ENCODE data around the gene SLC44A5.
"Not testable (repeated sequence)": the region's sequence is repeated elsewhere in the genome, so short reads cannot be mapped to it uniquely, and the experiment has no call there.

The SLC44A5 gene

GRCh38 chr1:75611014-75611413 lies at the start of gene SLC44A5:
TSS of gene SLC44A5 (minus strand) at chr1:75611114. CDS start at chr1:75541447, 69,667 bp downstream.
- DNase-seq = no peak

DNA sequence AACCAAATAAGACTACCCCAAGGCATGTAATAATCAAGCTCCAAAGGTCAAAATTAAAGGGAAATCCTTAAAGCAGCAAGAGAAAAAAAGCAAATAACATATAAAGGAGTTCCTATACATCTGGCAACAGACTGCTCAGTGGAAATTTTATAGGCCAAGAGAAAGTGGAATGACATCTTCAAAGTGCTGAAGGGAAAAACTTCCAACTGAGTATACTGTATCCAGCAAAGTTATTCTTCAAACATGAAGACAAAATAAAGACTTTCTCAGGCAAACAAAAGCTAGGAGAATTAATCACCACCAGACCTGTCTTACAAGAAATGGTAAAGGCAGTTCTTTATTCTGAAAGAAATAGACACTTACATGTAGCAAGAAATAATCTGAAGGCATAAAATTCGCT lies 45.0 kb upstream of the SLC44A5 start:
- no peak for DNase-seq

DNA sequence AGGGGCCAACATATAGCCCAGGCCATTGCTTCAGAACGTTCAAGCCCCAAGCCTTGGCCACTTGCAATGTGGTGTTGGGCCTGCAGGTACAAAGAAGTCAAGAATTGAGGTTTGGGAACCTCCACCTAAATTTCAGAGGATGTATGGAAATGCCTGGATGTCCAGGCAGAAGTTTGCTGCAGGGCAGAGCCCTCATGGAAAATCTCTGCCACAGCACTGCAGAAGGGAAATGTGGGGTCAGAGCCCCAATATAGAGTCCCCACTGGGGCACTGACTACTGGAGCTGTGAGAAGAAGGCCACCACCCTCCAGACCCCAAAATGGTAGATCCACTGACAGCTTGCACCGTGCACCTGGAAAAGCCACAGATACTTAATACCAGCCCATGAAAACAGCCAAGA lies 36.3 kb upstream of the SLC44A5 start:
- not testable (repeated sequence) for DNase-seq

GRCh38 chr1:75645153-75645552 lies 34.2 kb upstream of the SLC44A5 start:
- DNase-seq = not testable (repeated sequence)

GRCh38 chr1:75643460-75643859 lies 32.5 kb upstream of the SLC44A5 start:
- no peak for DNase-seq

GRCh38 chr1:75641325-75641724 lies 30.4 kb upstream of the SLC44A5 start:
- DNase-seq = no peak

DNA sequence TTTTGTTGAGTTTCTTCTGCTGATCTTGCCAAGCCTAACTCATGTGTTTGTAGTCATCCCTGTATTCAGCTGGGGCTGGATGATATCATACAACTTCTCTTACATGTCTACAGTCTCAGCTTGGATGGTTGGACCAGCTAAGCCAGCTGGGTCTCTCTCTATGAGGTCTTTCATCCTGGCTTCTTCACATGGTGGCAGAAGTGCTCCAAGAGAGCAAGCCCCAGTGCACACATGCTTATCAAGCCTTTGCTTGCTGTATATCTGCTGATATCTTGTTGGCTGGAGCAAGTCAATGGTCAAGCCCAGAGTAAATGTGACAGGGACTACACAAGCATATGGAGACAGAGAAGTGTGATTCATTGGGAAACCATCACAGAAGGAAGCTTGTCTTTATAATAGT lies 29.2 kb upstream of the SLC44A5 start:
- DNase-seq = no peak

DNA sequence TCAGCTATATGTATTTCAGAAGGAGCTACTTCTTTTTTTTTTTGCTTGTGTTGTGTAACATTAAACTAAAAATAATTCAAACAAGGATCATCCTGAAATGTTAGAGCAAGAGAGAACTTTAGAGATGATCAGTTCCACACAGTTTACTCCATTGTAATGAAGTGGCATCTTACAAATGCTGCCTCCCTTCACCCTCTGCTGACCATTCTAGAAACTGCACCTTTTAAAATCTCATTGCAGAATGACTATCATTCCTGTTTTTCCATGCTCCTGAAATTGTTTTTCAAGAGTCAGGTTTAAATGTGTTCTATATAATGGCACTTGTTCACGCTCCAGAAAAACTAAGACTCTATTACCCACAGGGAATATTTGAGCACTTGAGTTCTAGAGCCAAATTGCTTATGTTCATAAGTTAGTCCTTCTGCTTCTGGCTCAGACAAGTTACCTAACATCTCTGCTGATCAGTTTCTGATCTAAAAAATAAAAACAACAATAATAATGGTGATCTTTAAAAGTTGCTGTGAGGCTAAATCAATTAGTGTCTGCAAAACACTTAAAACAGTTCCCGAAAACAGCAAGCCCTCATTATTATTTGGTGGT lies 21.5 kb upstream of the SLC44A5 start:
- DNase-seq = no peak

DNA sequence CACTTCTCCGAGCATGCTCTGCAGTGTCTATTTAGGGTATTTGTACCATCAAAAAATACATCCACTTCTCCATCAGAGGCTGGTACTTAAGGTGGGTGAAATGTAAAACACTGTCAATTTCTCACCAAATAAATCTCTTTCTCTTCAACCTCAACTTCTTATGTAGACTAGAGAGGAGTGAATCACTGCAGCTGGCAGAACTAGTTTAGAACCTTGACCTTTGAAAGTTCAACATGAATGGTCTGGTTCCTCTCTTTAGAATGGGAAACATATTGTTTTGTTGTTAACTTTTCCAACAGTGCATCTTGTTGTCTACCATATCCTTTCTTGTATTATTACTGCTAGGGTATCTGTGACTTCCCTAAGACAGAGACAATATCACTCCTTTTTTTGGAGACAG lies 20.1 kb upstream of the SLC44A5 start:
- DNase-seq = no peak

- DNase-seq = no peak
Observed at GRCh38 chr1:75630004-75630594, 19.2 kb upstream of the SLC44A5 start.

GRCh38 chr1:75625795-75626194 lies 14.9 kb upstream of the SLC44A5 start:
- DNase-seq = no peak

GRCh38 chr1:75618382-75618781 lies 7.5 kb upstream of the SLC44A5 start:
- DNase-seq = no peak

- DNase-seq = no peak
Observed at GRCh38 chr1:75616436-75617433, 5.8 kb upstream of the SLC44A5 start.

GRCh38 chr1:75615613-75616435 lies 4.9 kb upstream of the SLC44A5 start:
- DNase-seq = no peak

DNA sequence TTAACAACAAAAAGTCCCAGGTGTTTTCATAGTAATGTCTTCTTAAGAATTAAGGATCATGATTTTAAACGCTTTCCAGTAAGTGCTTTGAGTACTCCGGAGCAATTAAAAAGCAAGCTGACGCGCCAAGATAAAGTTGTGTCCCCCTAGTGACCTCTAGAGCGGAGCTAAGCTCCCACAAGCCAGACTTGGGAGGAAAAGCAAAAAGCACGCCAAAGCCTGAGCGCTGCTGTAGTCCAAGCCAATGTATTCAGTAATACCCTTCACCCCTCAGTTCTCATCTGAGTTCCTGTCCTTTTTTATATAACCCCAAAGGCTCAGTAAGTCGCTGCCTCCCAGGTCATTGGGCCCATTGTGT lies 3.5 kb upstream of the SLC44A5 start:
- DNase-seq = no peak

DNA sequence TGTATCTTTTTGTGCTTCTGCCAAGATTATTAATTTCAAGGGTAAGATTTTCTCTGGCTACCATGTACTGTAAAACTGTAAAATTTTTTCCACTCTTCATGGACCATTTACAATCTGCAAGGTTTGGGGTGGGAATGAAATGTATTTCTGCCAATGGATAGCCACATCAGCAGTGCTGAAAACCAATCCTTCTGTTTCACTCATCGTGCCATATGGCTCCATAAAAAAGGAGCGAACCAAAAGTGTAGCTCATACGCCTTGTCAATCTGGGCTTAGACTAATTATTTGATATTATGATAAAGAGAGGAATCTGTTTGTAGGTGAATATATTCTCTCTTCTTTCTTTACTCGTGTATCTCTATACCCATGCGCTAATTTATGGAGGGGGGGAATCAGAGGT lies 3.0 kb upstream of the SLC44A5 start:
- DNase-seq = no peak

- no peak for DNase-seq
Observed at GRCh38 chr1:75612976-75613375, 2.1 kb upstream of the SLC44A5 start.

DNA sequence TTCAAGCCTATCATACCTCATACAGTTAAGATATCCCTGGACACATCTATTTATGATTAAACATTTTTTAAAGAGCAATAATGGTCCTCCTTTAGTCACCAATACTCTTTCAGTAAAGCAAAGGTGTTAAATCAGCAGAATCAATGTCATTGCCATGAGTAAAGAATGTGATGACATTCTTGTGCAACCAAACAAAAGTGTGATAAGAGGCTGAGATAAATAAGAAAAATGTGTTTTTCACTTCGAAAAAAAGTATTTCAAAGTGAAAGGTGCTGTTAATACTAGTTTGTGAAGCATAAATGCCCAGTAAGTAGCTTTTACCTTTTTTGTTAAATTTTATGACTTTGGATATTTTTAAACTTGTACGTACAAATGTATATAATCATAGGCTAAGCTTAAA lies 8.4 kb downstream of the SLC44A5 start:
- DNase-seq = no peak

GRCh38 chr1:75600781-75601180 lies 10.1 kb downstream of the SLC44A5 start:
- no peak for DNase-seq

GRCh38 chr1:75594327-75594726 lies 16.6 kb downstream of the SLC44A5 start:
- no peak for DNase-seq

GRCh38 chr1:75593457-75593856 lies 17.5 kb downstream of the SLC44A5 start:
- not testable (repeated sequence) for DNase-seq

DNA sequence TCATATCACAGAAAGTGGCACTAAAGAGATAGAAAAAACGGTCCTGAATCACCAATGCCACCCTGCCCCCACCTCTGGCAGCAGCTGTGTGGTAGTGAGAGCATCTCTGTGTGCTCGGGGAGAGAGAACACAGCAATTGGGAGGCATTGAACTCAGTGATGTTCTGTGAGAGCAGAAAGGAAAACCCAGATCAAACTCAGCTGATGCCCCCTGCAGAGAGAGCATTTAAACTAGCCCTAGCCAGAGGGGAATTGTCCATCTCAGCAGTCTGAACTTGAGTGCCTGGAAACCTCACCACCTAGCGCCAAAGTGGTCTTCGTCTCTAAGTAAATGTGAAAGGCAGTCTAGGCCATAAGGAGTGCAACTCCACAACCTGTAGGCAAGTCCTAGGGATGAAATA lies 21.3 kb downstream of the SLC44A5 start:
- DNase-seq = no peak
